Naive thymus-derived CD4-positive, alpha-beta T cell (primary cell): Measurements from ENCODE around the gene ZMYND19. TPM values are rescaled to one million over a fixed set of nuclear protein-coding genes. Genes with fewer than 3 reads are reported as not detected.
"Not testable (repeated sequence)": the region's sequence is repeated elsewhere in the genome, so short reads cannot be mapped to it uniquely, and the experiment has no call there.

ENCODE experiments used
- ATAC-seq: fragments of 150-1000 bp; cut with Tn5 transposase; 2 replicates; pipeline ENCODE4 v1.10.0; 2021; ENCODE audit warnings: mild to moderate bottlenecking, moderate library complexity
- CTCF ChIA-PET: fragments of 350-600 bp; sonication (Branson Sonifier 250); formaldehyde crosslinking; loops from one replicate; lab custom pipeline; 2021; ENCODE audit warnings: antibody characterized with exemption; lab: Charles Lee
- POLR2A ChIA-PET: fragments of 350-600 bp; sonication (Branson Sonifier 250); formaldehyde crosslinking; loops from one replicate; lab custom pipeline; 2021; ENCODE audit warnings: antibody characterized with exemption, inconsistent platforms; lab: Charles Lee
- DNase-seq, 9 donors: peaks; one replicate each; pipeline versions ENCODE4 v3.0.0 to v3.0.0-alpha.2; 2020 to 2022; ENCODE audit warnings: mixed read lengths in 1 of 9
- H3K27ac ChIP-seq: one replicate; pipeline ENCODE4 v1.7.0; 2013; ENCODE audit warnings: mild to moderate bottlenecking, low read depth, low read length, moderate library complexity
- H3K27me3 ChIP-seq, 2 donors: one replicate each; pipeline ENCODE4 v1.7.0; 2013; ENCODE audit warnings: low read length in 2 of 2, mild to moderate bottlenecking in 2 of 2, moderate library complexity in 2 of 2; ENCODE audit not compliant: control insufficient read depth in 2 of 2, insufficient read depth in 2 of 2
- H3K36me3 ChIP-seq, 3 experiments: 1 replicate in 2 of 3; 2 replicates in 1 of 3; pipeline ENCODE4 v1.7.0; 2013; ENCODE audit warnings: low read length in 3 of 3, mild to moderate bottlenecking in 3 of 3, moderate library complexity in 1 of 3; ENCODE audit not compliant: insufficient read depth in 3 of 3, control insufficient read depth in 2 of 3
- H3K4me1 ChIP-seq, 2 donors: one replicate each; pipeline ENCODE4 v1.7.0; 2013; ENCODE audit warnings: low read length in 2 of 2, mild to moderate bottlenecking in 2 of 2, moderate library complexity in 1 of 2; ENCODE audit not compliant: control insufficient read depth in 2 of 2, insufficient read depth in 2 of 2
- H3K4me3 ChIP-seq: 2 replicates; pipeline ENCODE4 v1.7.0; 2013; ENCODE audit warnings: mild to moderate bottlenecking, low read length
- H3K9me3 ChIP-seq, 3 experiments: 1 replicate in 2 of 3; 2 replicates in 1 of 3; pipeline ENCODE4 v1.7.0; 2013; ENCODE audit warnings: low read length in 3 of 3; ENCODE audit not compliant: control insufficient read depth in 2 of 3
- H3K27ac Mint-ChIP-seq, 9 donors: one replicate each; pipeline ENCODE4 v1.8.0; 2020 to 2022; ENCODE audit warnings: mixed read lengths in 9 of 9, mild to moderate bottlenecking in 8 of 9, moderate library complexity in 5 of 9, inconsistent platforms in 2 of 9
- H3K27me3 Mint-ChIP-seq, 5 donors: one replicate each; pipeline ENCODE4 v1.8.0; 2021 to 2022; ENCODE audit warnings: mixed read lengths in 5 of 5, mild to moderate bottlenecking in 1 of 5
- H3K36me3 Mint-ChIP-seq, 5 donors: one replicate each; pipeline ENCODE4 v1.8.0; 2020 to 2022; ENCODE audit warnings: mixed read lengths in 5 of 5, mild to moderate bottlenecking in 3 of 5, inconsistent platforms in 1 of 5
- H3K4me1 Mint-ChIP-seq, 7 donors: one replicate each; pipeline ENCODE4 v1.8.0; 2020 to 2022; ENCODE audit warnings: mixed read lengths in 7 of 7, mild to moderate bottlenecking in 3 of 7, inconsistent platforms in 1 of 7
- H3K4me3 Mint-ChIP-seq, 10 donors: one replicate each; pipeline ENCODE4 v1.8.0; 2020 to 2022; ENCODE audit warnings: mild to moderate bottlenecking in 10 of 10, mixed read lengths in 10 of 10, moderate library complexity in 6 of 10, inconsistent platforms in 2 of 10
- H3K9me3 Mint-ChIP-seq, 11 donors: one replicate each; pipeline ENCODE4 v1.8.0; 2020 to 2022; ENCODE audit warnings: mixed read lengths in 11 of 11, mild to moderate bottlenecking in 4 of 11, inconsistent platforms in 1 of 11, moderate library complexity in 1 of 11
- intact Hi-C, 2 donors: fragments of 100-400 bp; cut with micrococcal nuclease; formaldehyde crosslinking; loops; one replicate each; pipeline ENCODE4 v1.15.1; 2023
- polyA plus RNA-seq, 2 donors: library from polyadenylated mRNA; unstranded; fragments of 300-500 nt; fragmentation: Illumina TruSeq; gene quantifications; one replicate each; pipeline ENCODE4 v1.2.3, GENCODE V29; 2021
- total RNA-seq, 6 experiments: library from RNA in 5 of 6; stranded (reverse) in 5 of 6; gene quantifications; 1 replicate in 5 of 6; 2 replicates in 1 of 6; pipeline ENCODE4 v1.2.3 and lab custom pipeline; 2021 to 2026

Gene ZMYND19
- total and polyA plus RNA-seq, 7 experiments from 2014 or later = 4.5 to 32.4 (median 19.0) TPM

DNA sequence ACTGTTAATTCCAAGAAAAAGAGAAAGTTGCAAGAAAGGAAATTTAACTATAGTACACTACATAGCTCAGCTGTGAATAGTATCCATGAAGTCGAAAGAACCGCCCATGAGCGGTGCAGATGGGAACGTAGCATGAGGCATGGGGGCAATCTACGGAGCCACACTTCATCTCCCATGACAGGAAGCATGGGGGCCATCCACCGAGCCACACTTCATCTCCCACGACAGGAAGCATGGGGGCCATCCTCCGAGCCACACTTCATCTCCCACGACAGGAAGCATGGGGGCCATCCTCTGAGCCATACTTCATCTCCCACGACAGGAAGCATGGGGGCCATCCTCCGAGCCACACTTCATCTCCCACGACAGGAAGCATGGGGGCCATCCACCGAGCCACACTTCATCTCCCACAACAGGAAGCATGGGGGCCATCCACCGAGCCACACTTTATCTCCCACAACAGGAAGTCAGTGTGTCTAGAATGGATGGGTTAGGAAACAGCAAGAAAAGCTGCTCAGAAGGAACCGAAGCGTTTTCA is 53.6 kb downstream of the ZMYND19 start:
- H3K36me3 ChIP-seq, H3K9me3 ChIP-seq, ATAC-seq, H3K27me3 ChIP-seq, H3K27me3 Mint-ChIP-seq: not testable (repeated sequence)
- H3K4me3 ChIP-seq = peak overlapping the region; percentile 13
- DNase-seq = peak in 3 of 9 donors; percentile 15 to 28 (median 23)
- intact Hi-C loops = loop anchor here in 1 of 2 donors (10.0 kb wide), 1 partner anchor 232 kb away; the partner anchor contains the start of gene NRARP
- CTCF ChIA-PET = interaction anchor here (0.6 kb wide), 3 partner anchors 110 to 1034 kb away, joined by 3 read pairs; no protein-coding TSS in a partner anchor
- H3K9me3 Mint-ChIP-seq = peaks cover 0 to 12% (median 0%) of the 10 kb centered on the region in 11 donors
- H3K4me1 ChIP-seq = peaks cover 11 to 28% of the 10 kb centered on the region in 2 donors
- peak overlapping the region; percentile 60 to 89 (median 74) for H3K27ac Mint-ChIP-seq
- peak overlapping the region; percentile 25 for H3K27ac ChIP-seq
- H3K36me3 Mint-ChIP-seq = peaks cover 0 to 17% (median 9%) of the 10 kb centered on the region in 5 donors
- H3K4me1 Mint-ChIP-seq = peaks cover 16 to 31% (median 29%) of the 10 kb centered on the region in 7 donors
- POLR2A ChIA-PET = interaction anchor here (0.6 to 2.0 kb wide), 2 partner anchors 43 to 405 kb away, joined by 4 to 5 read pairs; partner anchors contain the start of gene DPH7
- H3K4me3 Mint-ChIP-seq = peak overlapping the region in 6 of 10 donors; percentile 16 to 46 (median 36)

DNA sequence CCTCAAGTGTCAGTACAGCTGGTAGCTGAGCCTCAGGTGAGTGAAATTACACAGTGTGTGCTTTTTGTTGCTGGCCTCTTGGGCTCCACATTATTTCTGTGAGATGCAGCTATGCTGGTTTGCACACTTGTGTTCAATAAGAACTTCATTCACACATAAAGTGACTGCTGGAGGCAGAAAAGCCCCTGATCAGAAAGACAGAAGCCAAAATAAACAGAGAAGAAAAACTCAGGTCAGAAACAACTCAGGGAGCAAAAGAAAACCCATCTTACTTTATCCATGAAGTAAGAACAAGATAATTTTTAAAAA is 55.2 kb downstream of the ZMYND19 start:
- no peak overlapping the region for H3K4me3 ChIP-seq
- H3K27ac ChIP-seq = no peak overlapping the region
- peaks cover 0 to 17% (median 9%) of the 10 kb centered on the region in 5 donors for H3K36me3 Mint-ChIP-seq
- H3K9me3 Mint-ChIP-seq = peaks cover 0 to 12% (median 0%) of the 10 kb centered on the region in 11 donors
- H3K27me3 ChIP-seq = no peaks in the 10 kb centered on the region
- POLR2A ChIA-PET = interaction anchor here (0.6 to 1.1 kb wide), 4 partner anchors 16 to 112 kb away, joined by 3 to 6 read pairs (median 4); partner anchors contain the start of genes EXD3, MRPL41, NOXA1 and PNPLA7
- H3K4me1 Mint-ChIP-seq = peaks cover 16 to 39% (median 29%) of the 10 kb centered on the region in 7 donors
- peak overlapping the region in 7 of 9 donors; percentile 21 to 86 (median 38) for H3K27ac Mint-ChIP-seq
- no peaks in the 10 kb centered on the region for H3K36me3 ChIP-seq
- CTCF ChIA-PET = interaction anchor here (1.0 to 1.4 kb wide), 4 partner anchors 10 to 112 kb away, joined by 3 to 12 read pairs (median 4); partner anchors contain the start of genes EXD3 and NOXA1
- H3K4me3 Mint-ChIP-seq = peak overlapping the region in 3 of 10 donors; percentile 5 to 11 (median 10)
- H3K9me3 ChIP-seq = peaks cover 0 to 8% (median 0%) of the 10 kb centered on the region in 3 experiments
- no peak for DNase-seq
- intact Hi-C loops = loop anchor here (1.0 to 10.0 kb wide), 2 partner anchors 43 to 230 kb away; partner anchors contain the start of genes DPH7 (in 1 of the 2) and NRARP (in 1 of the 2)
- no peak for ATAC-seq
- H3K27me3 Mint-ChIP-seq = no peaks in the 10 kb centered on the region
- peaks cover 11 to 28% of the 10 kb centered on the region in 2 donors for H3K4me1 ChIP-seq

DNA sequence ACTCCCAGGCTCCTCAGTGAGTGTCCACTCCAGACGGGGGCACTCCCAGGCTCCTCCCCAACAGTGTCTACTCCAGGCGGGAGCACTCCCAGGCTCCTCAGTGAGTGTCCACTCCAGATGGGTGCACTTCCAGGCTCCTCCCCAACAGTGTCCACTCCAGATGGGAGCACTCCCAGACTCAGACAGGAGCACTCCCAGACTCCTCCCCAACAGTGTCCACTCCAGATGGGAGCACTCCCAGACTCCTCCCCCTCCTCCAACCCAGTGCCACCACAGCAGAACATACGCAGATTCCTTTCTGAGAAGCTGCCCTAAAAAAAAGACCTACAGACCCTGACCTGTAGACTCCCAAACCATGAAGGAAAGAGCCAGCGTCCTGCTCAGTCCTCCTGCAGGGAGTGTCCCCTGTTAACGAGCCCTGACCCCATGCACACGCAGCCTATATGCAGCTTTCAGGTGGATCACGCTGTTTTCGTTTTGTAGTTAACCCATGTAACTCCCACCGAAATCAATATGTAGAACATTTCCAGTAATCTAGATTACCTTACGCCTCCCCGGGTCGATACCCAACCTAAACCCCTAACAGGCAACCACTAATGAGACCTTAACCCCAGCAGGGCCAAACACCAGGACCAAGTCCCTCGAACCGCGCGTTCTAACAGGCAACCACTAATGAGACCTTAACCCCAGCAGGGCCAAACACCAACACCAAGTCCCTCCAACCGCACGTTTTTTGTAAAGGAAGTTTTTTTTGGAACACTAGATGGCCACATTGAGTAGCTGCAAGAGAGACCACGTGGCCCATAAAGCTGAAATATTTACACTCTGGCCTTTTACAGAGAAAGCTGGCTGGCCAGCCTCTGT is 55.8 kb downstream of the ZMYND19 start:
- Histone ChIP-seq H3K27ac (no peak overlapping the region), H3K27me3 (no peaks in the 10 kb centered on the region), H3K4me1 (peaks cover 11 to 28% of the 10 kb centered on the region in 2 donors), H3K9me3 (peaks cover 0 to 8% (median 0%) of the 10 kb centered on the region in 3 experiments), H3K4me3 (no peak overlapping the region), H3K36me3 (no peaks in the 10 kb centered on the region)
- intact Hi-C loops = loop anchor here (1.0 to 10.0 kb wide), 2 partner anchors 44 to 230 kb away; partner anchors contain the start of genes DPH7 (in 1 of the 2) and NRARP (in 1 of the 2)
- Mint-ChIP-seq H3K9me3 (peaks cover 0 to 12% (median 0%) of the 10 kb centered on the region in 11 donors), H3K27me3 (no peaks in the 10 kb centered on the region), H3K27ac (peak overlapping the region in 6 of 9 donors; percentile 21 to 86 (median 46)), H3K4me1 (peaks cover 16 to 39% (median 29%) of the 10 kb centered on the region in 7 donors), H3K36me3 (peaks cover 0 to 17% (median 9%) of the 10 kb centered on the region in 5 donors), H3K4me3 (peak overlapping the region in 5 of 10 donors; percentile 5 to 41 (median 11))
- ChIA-PET CTCF (interaction anchor here (0.6 to 1.4 kb wide), 5 partner anchors 10 to 138 kb away, joined by 3 to 12 read pairs (median 3); partner anchors contain the start of genes EXD3 and NOXA1), POLR2A (interaction anchor here (0.6 to 1.1 kb wide), 4 partner anchors 16 to 112 kb away, joined by 3 to 6 read pairs (median 4); partner anchors contain the start of genes EXD3, MRPL41, NOXA1 and PNPLA7)
- DNase-seq (peak in 5 of 9 donors; percentile 15 to 38 (median 33)), ATAC-seq (peak; percentile 64)

DNA sequence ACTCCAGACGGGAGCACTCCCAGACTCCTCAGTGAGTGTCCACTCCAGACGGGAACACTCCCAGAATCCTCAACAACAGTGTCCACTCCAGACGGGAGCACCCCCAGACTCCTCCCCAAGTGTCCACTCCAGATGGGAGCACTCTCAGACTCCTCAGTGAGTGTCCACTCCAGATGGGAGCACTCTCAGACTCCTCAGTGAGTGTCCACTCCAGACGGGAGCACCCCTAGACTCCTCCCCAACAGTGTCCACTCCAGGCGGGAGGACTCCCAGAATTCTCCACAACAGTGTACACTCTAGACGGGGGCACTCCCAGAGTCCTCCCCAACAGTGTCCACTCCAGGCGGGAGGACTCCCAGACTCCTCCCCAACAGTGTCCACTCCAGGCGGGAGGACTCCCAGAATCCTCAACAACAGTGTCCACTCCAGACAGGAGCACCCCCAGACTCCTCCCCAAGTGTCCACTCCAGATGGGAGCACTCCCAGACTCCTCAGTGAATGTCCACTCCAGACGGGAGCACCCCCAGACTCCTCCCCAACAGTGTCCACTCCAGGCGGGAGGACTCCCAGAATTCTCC is 57.3 kb downstream of the ZMYND19 start:
- H3K27ac ChIP-seq, H3K27me3 ChIP-seq, H3K36me3 ChIP-seq, ATAC-seq, H3K9me3 ChIP-seq, H3K4me3 Mint-ChIP-seq, POLR2A ChIA-PET, H3K27ac Mint-ChIP-seq, H3K4me3 ChIP-seq, H3K27me3 Mint-ChIP-seq, DNase-seq, CTCF ChIA-PET: not testable (repeated sequence)
- Mint-ChIP-seq H3K4me1 (peaks cover 16 to 39% (median 29%) of the 10 kb centered on the region in 7 donors), H3K36me3 (peaks cover 0 to 17% (median 9%) of the 10 kb centered on the region in 5 donors), H3K9me3 (peaks cover 0 to 12% (median 0%) of the 10 kb centered on the region in 11 donors)
- H3K4me1 ChIP-seq = peaks cover 11 to 28% of the 10 kb centered on the region in 2 donors
- intact Hi-C loops = loop anchor here in 1 of 2 donors (10.0 kb wide), 1 partner anchor 228 kb away; the partner anchor contains the start of gene NRARP

Other genes with a start within 250 kb of the ZMYND19 start
- gene EXD3, start 167.3 kb downstream of the ZMYND19 start, total RNA-seq = 10 to 100 TPM; 11.7 to 27.2 (median 24.7) TPM
- 1 to 10 TPM; 3.5 to 7.6 TPM for gene EXD3, start 167.3 kb downstream of the ZMYND19 start, polyA plus RNA-seq
- gene NOXA1, start 167.1 kb downstream of the ZMYND19 start, total RNA-seq = 10 to 100 TPM in 2 of 5 experiments, 1 to 10 TPM in 2, under 1 TPM in 1; 0.94 to 11.1 (median 6.0) TPM
- gene NOXA1, start 167.1 kb downstream of the ZMYND19 start, polyA plus RNA-seq = 1 to 10 TPM in 1 of 2 donors, under 1 TPM in 1; 0.73 to 2.6 TPM
- gene ENTPD8, start 149.2 kb downstream of the ZMYND19 start, total RNA-seq = not detected
- not detected for gene ENTPD8, start 149.2 kb downstream of the ZMYND19 start, polyA plus RNA-seq
- gene NSMF, start 131.2 kb downstream of the ZMYND19 start, total RNA-seq = 10 to 100 TPM; 22.9 to 92.0 (median 57.3) TPM
- gene NSMF, start 131.2 kb downstream of the ZMYND19 start, polyA plus RNA-seq = 10 to 100 TPM; 10.9 to 21.4 TPM
- 10 to 100 TPM in 3 of 5 experiments, 1 to 10 TPM in 2; 4.9 to 28.9 (median 16.2) TPM for gene PNPLA7, start 40.1 kb downstream of the ZMYND19 start, total RNA-seq
- gene PNPLA7, start 40.1 kb downstream of the ZMYND19 start, polyA plus RNA-seq = 1 to 10 TPM; 2.7 TPM
- gene MRPL41, start 38.6 kb downstream of the ZMYND19 start, total RNA-seq = 100 to 1,000 TPM in 1 of 5 experiments, 10 to 100 TPM in 4; 41.1 to 102 (median 53.9) TPM
- 10 to 100 TPM; 36.3 to 41.1 TPM for gene MRPL41, start 38.6 kb downstream of the ZMYND19 start, polyA plus RNA-seq
- gene DPH7, start 11.6 kb downstream of the ZMYND19 start, total RNA-seq = 10 to 100 TPM; 43.4 to 77.5 (median 49.9) TPM
- 10 to 100 TPM; 29.7 to 45.3 TPM for gene DPH7, start 11.6 kb downstream of the ZMYND19 start, polyA plus RNA-seq
- gene ARRDC1, start 15.2 kb upstream of the ZMYND19 start, total RNA-seq = 100 to 1,000 TPM in 1 of 5 experiments, 10 to 100 TPM in 4; 53.7 to 126 (median 82.6) TPM
- 10 to 100 TPM; 35.2 to 56.3 TPM for gene ARRDC1, start 15.2 kb upstream of the ZMYND19 start, polyA plus RNA-seq
- gene EHMT1, start 28.5 kb upstream of the ZMYND19 start, total RNA-seq = 100 to 1,000 TPM; 111 to 132 (median 117) TPM
- gene EHMT1, start 28.5 kb upstream of the ZMYND19 start, polyA plus RNA-seq = 10 to 100 TPM; 24.7 to 43.0 TPM